Lung (tissue), 12 donors: ENCODE data around the gene SLC4A9. TPM values are rescaled to one million over a fixed set of nuclear protein-coding genes. Genes with fewer than 3 reads are reported as not detected.

Source experiments
- ATAC-seq: fragments of 200-7000 bp; cut with Tn5 transposase; one replicate; pipeline ENCODE4 v1.9.1; 2020; ENCODE audit warnings: moderate number of reproducible peaks; ENCODE audit not compliant: insufficient read depth, low FRiP score
- DNase-seq, 3 donors: peaks; one replicate each; pipeline ENCODE4 v3.0.0-alpha.2; 2013 to 2017
- H3K27ac ChIP-seq, 2 donors: one replicate each; pipeline ENCODE4 v1.5.1; 2013; ENCODE audit warnings: mild to moderate bottlenecking in 2 of 2, moderate library complexity in 2 of 2, control low read depth in 1 of 2, inconsistent platforms in 1 of 2, low read depth in 1 of 2, low read length in 1 of 2
- H3K27me3 ChIP-seq, 3 donors: one replicate each; pipeline ENCODE4 v1.5.1; 2013; ENCODE audit warnings: low read length in 2 of 3; ENCODE audit not compliant: control insufficient read depth in 3 of 3, insufficient read depth in 3 of 3
- H3K36me3 ChIP-seq, 4 donors: one replicate each; pipeline ENCODE4 v1.5.1; 2013; ENCODE audit warnings: low read length in 4 of 4, mild to moderate bottlenecking in 1 of 4, moderate library complexity in 1 of 4; ENCODE audit not compliant: control insufficient read depth in 4 of 4, insufficient read depth in 4 of 4
- H3K4me1 ChIP-seq, 5 donors: one replicate each; pipeline ENCODE4 v1.5.1; 2013; ENCODE audit warnings: low read length in 5 of 5, mild to moderate bottlenecking in 2 of 5, moderate library complexity in 1 of 5; ENCODE audit not compliant: control insufficient read depth in 5 of 5, insufficient read depth in 5 of 5
- H3K4me3 ChIP-seq: one replicate; pipeline ENCODE4 v1.5.1; 2013; ENCODE audit warnings: mild to moderate bottlenecking, control low read depth, moderate library complexity
- H3K9ac ChIP-seq, 2 donors: one replicate each; pipeline ENCODE4 v1.5.1; 2013; ENCODE audit warnings: low read length in 2 of 2, control low read depth in 1 of 2; ENCODE audit not compliant: insufficient read depth in 1 of 2
- H3K9me3 ChIP-seq, 4 donors: one replicate each; pipeline ENCODE4 v1.5.1; 2013; ENCODE audit warnings: low read length in 3 of 4, mild to moderate bottlenecking in 1 of 4, moderate library complexity in 1 of 4; ENCODE audit not compliant: control insufficient read depth in 4 of 4, insufficient read depth in 3 of 4
- CTCF ChIP-seq: IDR thresholded peaks from 2 replicates; pipeline ENCODE4 v1.5.1; 2012; ENCODE audit warnings: mild to moderate bottlenecking; ENCODE audit errors: control extremely low read depth, extremely low read depth
- WGBS, 2 donors: extraction: QIAGEN DNeasy Blood & Tissue Kit; methylation state at CpG; one replicate each; pipeline ENCODE4 v1.1.7; 2013; 5-methylcytosine and 5-hydroxymethylcytosine counted together
- polyA plus RNA-seq, 2 donors: library from polyadenylated mRNA; stranded (reverse); fragments of 200-250 nt; gene quantifications; one replicate each; pipeline ENCODE4 v1.2.1, GENCODE V29; 2013
- total RNA-seq, 2 donors: library from RNA; depleted of rRNA in 1 of 2; stranded (reverse); fragments of >200 nt in 1 of 2; gene quantifications; one replicate each; pipeline ENCODE4 v1.2.1, GENCODE V29; 2014 to 2021
- donor health status: control.
- donor health status: control.
- donor health status: Bipolar disorder and iron deficiency.
- donor health status: healthy.
- donor health status: DM: yes; HTN: yes; CAD: no.

The SLC4A9 gene
- total and polyA plus RNA-seq, 4 donors = 0.05 to 0.18 (median 0.09) TPM

DNA sequence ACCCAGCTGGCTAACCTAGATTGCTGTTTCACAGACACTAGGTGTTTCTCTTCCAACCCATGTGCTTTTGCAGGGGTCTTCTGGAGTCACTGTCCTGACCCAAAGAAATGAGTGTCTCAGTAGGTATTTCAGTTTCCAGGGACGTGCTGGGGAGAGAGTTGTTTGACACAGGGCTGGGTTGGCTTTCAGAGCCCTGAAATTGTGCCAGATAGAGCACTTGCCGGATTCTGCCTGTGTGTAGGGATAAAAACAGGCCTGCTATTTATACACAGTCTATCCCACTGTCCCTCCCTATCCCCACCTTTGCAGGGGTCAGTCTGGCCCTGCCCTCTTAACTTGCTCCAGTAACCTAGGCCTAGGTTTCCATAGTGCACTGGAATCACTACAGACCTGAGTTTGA is 12.6 kb upstream of the SLC4A9 start:
- Histone ChIP-seq H3K9ac (no peak overlapping the region), H3K9me3 (no peaks in the 10 kb centered on the region), H3K36me3 (peaks cover 0 to 2% (median 0%) of the 10 kb centered on the region in 4 donors), H3K4me1 (peaks cover 0 to 17% (median 9%) of the 10 kb centered on the region in 5 donors), H3K27me3 (no peaks in the 10 kb centered on the region), H3K27ac (peak overlapping the region; percentile 52 to 95), H3K4me3 (no peak overlapping the region)
- ATAC-seq = no peak
- TF ChIP-seq CTCF = no peak
- DNase-seq = no peak
- 50 to 69% methylated on average over 2 of the region's 2 CpGs for WGBS, 2 donors

DNA sequence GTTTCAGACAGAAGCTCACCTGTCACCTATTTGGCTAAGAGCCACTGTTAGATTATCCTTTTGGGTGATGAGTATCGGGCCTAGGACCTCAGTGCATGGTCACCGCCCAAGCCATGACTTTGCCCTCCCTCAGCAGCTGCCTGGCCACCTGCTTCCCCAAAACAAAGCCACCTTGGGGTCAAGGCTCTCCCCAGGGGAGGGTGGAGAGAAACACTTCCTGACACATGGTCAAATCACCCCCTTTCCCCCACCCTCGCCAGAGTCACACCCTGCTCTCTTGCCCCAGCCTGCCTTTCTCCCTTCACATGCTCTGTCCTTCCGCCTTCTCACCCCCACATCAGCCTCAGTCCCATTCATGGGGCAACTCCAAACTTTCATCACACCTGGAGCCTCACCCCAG is 11.9 kb upstream of the SLC4A9 start:
- DNase-seq (no peak), ATAC-seq (no peak)
- H3K27ac ChIP-seq = no peak overlapping the region
- H3K36me3 ChIP-seq = no peaks in the 10 kb centered on the region
- H3K9me3 ChIP-seq = no peaks in the 10 kb centered on the region
- H3K4me1 ChIP-seq = peaks cover 0 to 17% (median 6%) of the 10 kb centered on the region in 5 donors
- no peaks in the 10 kb centered on the region for H3K27me3 ChIP-seq
- 70 to 79% methylated on average over 4 of the region's 4 CpGs for WGBS, 2 donors
- no peak for TF ChIP-seq CTCF
- H3K4me3 ChIP-seq = no peak overlapping the region
- no peak overlapping the region for H3K9ac ChIP-seq

DNA sequence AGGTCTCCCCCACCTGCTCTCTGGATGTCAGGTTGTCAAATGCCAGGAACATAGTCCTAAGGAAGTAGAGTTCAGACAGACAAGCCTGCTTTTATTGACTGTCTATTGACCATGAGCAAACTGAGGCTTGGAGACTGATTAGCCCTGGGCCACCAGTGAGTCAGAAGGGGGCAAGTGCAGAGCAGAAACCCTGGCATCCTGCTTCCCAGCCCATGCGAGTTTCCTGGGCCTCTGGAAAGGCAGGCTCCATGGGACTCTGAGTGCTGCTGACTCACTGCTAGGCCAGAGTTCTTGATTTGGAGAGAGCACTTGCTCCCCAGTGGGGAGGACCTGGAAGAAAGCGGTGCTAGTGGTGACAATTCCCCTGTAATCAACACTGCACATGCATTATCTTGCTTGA is 10.8 kb upstream of the SLC4A9 start:
- Histone ChIP-seq H3K4me3 (no peak overlapping the region), H3K36me3 (no peaks in the 10 kb centered on the region), H3K9ac (no peak overlapping the region), H3K27me3 (no peaks in the 10 kb centered on the region), H3K4me1 (peaks cover 0 to 17% (median 3%) of the 10 kb centered on the region in 5 donors), H3K9me3 (no peaks in the 10 kb centered on the region), H3K27ac (no peak overlapping the region)
- ATAC-seq (no peak), DNase-seq (no peak)
- no peak for TF ChIP-seq CTCF
- WGBS, 2 donors = 82 to 86% methylated on average over 2 of the region's 2 CpGs

GRCh38 chr5:140351609-140352334 is 8.2 kb upstream of the SLC4A9 start:
- Histone ChIP-seq H3K27me3 (no peaks in the 10 kb centered on the region), H3K36me3 (no peaks in the 10 kb centered on the region), H3K4me3 (no peak overlapping the region), H3K9me3 (no peaks in the 10 kb centered on the region), H3K4me1 (peaks cover 0 to 5% (median 0%) of the 10 kb centered on the region in 5 donors), H3K27ac (no peak overlapping the region), H3K9ac (no peak overlapping the region)
- TF ChIP-seq CTCF = peak; percentile 81
- ATAC-seq (peak; percentile 58), DNase-seq (peak; percentile 42 to 85 (median 84))
- 3 to 4% methylated on average over 5 of the region's 5 CpGs for whole genome bisulfite sequencing, 2 donors
